ENCODE measurements around the gene ZCCHC4.

The ZCCHC4 gene

GRCh38 chr4:25410820-25411529, 98.4 kb downstream of the ZCCHC4 start:
- H3K4me3 ChIP-seq (ENCODE audit: low read length), result no peak overlapping the region
- no peak for TF ChIP-seq CTCF (conservative IDR thresholded peaks at IDR 0.05; ENCODE audit: low read depth, low read length)
- DNase-seq (ENCODE audit: low read depth), result no peak

- DNase-seq (ENCODE audit: low read depth), result no peak
- H3K4me3 ChIP-seq (ENCODE audit: low read length), result no peak overlapping the region
- no peak for TF ChIP-seq CTCF (conservative IDR thresholded peaks at IDR 0.05; ENCODE audit: low read depth, low read length)
Observed at GRCh38 chr4:25413261-25413660, 100.7 kb downstream of the ZCCHC4 start.

- no peak for DNase-seq (ENCODE audit: low read depth)
- H3K4me3 ChIP-seq (ENCODE audit: low read length), result no peak overlapping the region
- TF ChIP-seq CTCF (conservative IDR thresholded peaks at IDR 0.05; ENCODE audit: low read depth, low read length), result no peak
Observed at GRCh38 chr4:25417014-25417413, 104.4 kb downstream of the ZCCHC4 start.

All from retinal pigment epithelial cell (primary cell).